ENCODE measurements around the gene VPREB1.
"Not testable (repeated sequence)": the region's sequence is repeated elsewhere in the genome, so short reads cannot be mapped to it uniquely, and the experiment has no call there.

Gene VPREB1

GRCh38 chr22:22241554-22241898, 3.1 kb upstream of the VPREB1 start:
- no peak for TF ChIP-seq CTCF (IDR thresholded peaks at IDR 0.05; ENCODE audit: borderline replicate concordance, insufficient read depth, low read depth, low read length)

DNA sequence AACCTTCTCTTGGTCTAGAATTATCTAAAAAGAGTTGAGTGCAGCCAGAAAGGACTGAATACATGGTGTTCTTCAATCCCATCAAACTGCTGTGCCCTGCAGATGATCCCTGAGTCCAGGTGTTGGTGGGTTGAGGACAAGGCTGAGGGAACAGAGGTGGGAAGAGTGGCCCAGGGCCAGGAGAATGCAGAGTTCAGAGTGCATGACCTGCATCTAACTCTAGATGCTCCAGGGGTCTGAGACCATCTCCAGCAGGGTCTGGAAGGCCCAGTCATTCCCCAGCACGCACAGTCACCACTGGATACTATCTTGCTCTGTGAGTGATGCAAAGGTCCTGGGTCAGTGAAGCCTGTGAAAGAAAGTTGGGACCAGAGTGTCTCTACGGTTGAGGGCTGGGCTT, 2.1 kb upstream of the VPREB1 start:
- H3K4me3 ChIP-seq (ENCODE audit: low read depth, low read length), result no peak overlapping the region
- TF ChIP-seq CTCF (IDR thresholded peaks at IDR 0.05; ENCODE audit: borderline replicate concordance, insufficient read depth, low read depth, low read length), result no peak

More at GRCh38 chr22:22241554-22241898, 3.1 kb upstream of the VPREB1 start:
- no peak overlapping the region for H3K4me3 ChIP-seq (ENCODE audit: low read depth, low read length)

DNA sequence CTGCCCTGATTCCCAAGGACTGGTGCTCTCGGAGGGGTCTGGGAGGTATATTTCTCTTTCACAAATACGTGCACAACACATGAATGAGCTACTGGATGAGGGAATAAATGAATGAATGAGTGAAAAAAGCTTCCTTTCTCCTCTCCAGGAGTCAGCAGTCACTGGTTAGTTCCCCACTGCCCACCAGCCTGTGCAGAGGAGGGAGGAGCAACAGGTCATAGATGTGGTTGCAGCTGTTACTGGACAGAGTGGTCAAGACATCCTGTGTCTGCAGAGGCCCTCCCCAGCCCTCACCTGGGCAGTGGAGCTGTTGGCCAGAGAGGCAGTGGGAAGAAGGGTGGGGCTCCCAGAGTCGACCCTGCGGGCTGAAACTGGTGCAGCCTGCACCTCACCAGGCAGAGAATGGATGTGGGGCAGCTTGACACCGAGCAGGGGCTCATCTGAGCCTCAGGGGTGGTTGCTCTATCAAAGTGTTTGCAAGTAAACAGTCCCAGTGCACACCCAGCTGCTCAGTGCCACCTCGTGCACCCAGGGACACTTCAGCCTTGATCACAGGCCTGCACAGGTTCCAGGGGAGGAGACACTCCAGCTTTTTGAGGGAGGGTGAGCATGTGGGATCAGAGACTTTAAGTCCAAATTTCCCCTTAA, 1.4 kb upstream of the VPREB1 start:
- no peak for TF ChIP-seq CTCF (IDR thresholded peaks at IDR 0.05; ENCODE audit: borderline replicate concordance, insufficient read depth, low read depth, low read length)
- H3K4me3 ChIP-seq (ENCODE audit: low read depth, low read length), result no peak overlapping the region

GRCh38 chr22:22245256-22245909, 797 bp downstream of the VPREB1 start:
- no peak overlapping the region for H3K4me3 ChIP-seq (ENCODE audit: low read depth, low read length)
- TF ChIP-seq CTCF (IDR thresholded peaks at IDR 0.05; ENCODE audit: borderline replicate concordance, insufficient read depth, low read depth, low read length), result no peak

- TF ChIP-seq CTCF (IDR thresholded peaks at IDR 0.05; ENCODE audit: borderline replicate concordance, insufficient read depth, low read depth, low read length), result no peak
- no peak overlapping the region for H3K4me3 ChIP-seq (ENCODE audit: low read depth, low read length)
Observed at GRCh38 chr22:22245935-22246525, 1.4 kb downstream of the VPREB1 start.

DNA sequence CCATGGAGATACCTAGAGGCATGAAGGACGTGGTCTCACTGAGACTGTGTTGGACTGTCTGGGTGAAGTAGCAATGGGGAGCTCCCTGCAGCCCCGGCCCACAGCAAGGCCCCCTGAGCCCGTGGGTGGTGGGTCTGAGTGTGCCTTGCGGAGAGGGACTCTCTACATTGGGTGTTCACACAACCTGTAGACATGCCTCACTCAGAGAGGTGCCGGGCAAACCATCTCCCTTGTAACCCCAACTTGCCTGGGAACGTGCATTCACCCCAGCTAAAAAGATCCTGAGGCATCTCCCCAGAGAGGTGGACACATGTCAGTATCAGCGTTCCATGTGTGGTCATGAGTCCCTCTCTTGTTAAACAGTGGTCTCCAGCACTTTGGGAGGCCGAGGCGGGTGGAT, 2.1 kb downstream of the VPREB1 start:
- H3K4me3 ChIP-seq (ENCODE audit: low read depth, low read length), result no peak overlapping the region
- TF ChIP-seq CTCF (IDR thresholded peaks at IDR 0.05; ENCODE audit: borderline replicate concordance, insufficient read depth, low read depth, low read length), result no peak

GRCh38 chr22:22248878-22249277, 4.3 kb downstream of the VPREB1 start:
- TF ChIP-seq CTCF (IDR thresholded peaks at IDR 0.05; ENCODE audit: borderline replicate concordance, insufficient read depth, low read depth, low read length), result no peak
- H3K4me3 ChIP-seq (ENCODE audit: low read depth, low read length), result no peak overlapping the region

DNA sequence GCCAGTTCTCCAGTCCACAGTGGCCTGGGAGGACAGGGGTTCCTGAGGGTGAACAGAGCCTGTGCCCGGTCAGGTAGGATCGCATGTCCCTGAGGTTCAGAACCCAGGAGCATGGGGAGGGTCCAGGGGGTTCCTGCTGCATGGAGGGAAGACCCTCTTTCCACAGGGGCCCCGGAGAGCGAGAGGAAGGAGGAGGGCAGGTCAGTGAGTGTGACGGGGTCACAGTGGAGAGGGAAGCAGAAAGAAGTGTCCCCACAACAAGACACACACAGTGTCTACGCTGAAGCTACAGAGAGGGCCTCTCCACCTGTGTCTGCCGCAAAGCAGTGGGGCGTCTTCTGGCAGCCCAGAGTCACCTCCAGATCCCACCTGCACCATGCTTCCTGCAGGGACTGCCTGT, 6.1 kb downstream of the VPREB1 start:
- not testable (repeated sequence) for H3K4me3 ChIP-seq (ENCODE audit: low read depth, low read length)

GRCh38 chr22:22256133-22256532, 11.5 kb downstream of the VPREB1 start:
- H3K4me3 ChIP-seq (ENCODE audit: low read depth, low read length), result not testable (repeated sequence)

- H3K4me3 ChIP-seq (ENCODE audit: low read depth, low read length), result not testable (repeated sequence)
Observed at GRCh38 chr22:22258597-22259415, 14.2 kb downstream of the VPREB1 start.

All from GM12875 (cell line).